ENCODE results near the gene TCN1. TPM values are rescaled to one million over a fixed set of nuclear protein-coding genes. Genes with fewer than 3 reads are reported as not detected.
A peak's percentile ranks its signal among the peaks of the same experiment; 100 is the strongest.

TCN1 gene
- total RNA-seq, 1 donor from 2014 or later = 0.17 TPM

DNA sequence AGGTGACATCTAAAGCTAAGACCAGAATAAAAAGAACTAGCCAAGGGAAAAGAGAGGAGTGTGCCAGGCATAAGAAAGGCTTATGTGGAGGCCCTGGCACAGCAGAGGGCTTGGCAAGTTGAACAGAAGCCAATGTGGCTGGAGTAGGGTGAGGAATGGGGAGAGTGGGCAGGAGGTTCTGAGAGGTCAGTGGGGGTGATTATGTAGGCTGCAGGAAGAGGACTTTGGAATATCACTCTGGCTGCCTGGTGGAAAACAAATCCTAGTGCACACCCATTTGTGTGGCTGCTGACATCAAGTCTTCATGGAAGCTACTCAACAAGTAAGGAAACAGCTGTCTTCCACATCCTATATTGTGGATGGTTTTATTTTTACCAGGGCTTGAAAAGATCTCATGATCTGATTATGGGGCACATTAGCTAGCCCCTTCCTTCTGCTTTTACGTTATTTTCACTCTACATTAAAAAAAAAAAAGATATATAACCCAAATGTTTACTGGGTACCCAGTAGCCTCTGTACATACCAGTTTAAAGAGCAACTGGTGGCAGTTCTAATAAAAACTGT is 59.2 kb downstream of the TCN1 start:
- DNase-seq = peak; percentile 59

DNA sequence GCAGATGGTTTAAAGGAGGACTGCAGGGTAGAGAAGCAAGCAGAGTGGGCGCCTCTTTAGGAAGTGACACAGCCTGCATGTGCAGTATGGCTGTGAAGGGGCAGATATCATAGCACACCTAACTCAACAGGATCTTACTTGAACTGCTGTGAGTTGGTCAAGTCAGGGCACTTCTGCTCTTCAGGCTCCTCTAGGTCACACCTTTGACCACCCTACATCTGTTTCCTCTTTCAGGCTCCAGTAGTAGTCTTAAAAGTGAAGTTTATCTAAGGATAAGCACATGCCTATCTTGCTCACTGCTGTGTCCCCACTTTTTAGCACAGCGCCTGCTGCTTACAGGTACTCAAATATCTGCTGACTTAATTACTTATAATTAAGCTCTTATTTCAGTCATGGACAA is 62.2 kb downstream of the TCN1 start:
- DNase-seq = no peak

Other genes with a start within 250 kb of the TCN1 start
- 6.0 and 13.0 TPM in 2 replicates for gene PATL1, start 197.4 kb downstream of the TCN1 start, total RNA-seq
- gene OR10V1, start 152.6 kb downstream of the TCN1 start, total RNA-seq = not detected in 2 replicates
- gene STX3, start 111.1 kb downstream of the TCN1 start, total RNA-seq = 77.5 and 143 TPM in 2 replicates
- gene MRPL16, start 55.7 kb downstream of the TCN1 start, total RNA-seq = 35.9 and 44.5 TPM in 2 replicates
- not detected in 2 replicates for gene CBLIF, start 21.0 kb downstream of the TCN1 start, total RNA-seq
- not detected in 2 replicates for gene OOSP3, start 12.3 kb upstream of the TCN1 start, total RNA-seq
- gene OOSP1, start 71.9 kb upstream of the TCN1 start, total RNA-seq = not detected in 2 replicates
- gene OOSP4A, start 97.5 kb upstream of the TCN1 start, total RNA-seq = not detected in 2 replicates
- gene OOSP4B, start 150.7 kb upstream of the TCN1 start, total RNA-seq = not detected in 2 replicates
- not detected in 2 replicates for gene OOSP2, start 173.9 kb upstream of the TCN1 start, total RNA-seq
- gene MS4A3, start 190.2 kb upstream of the TCN1 start, total RNA-seq = not detected in 2 replicates
- not detected in 2 replicates for gene MS4A2, start 222.2 kb upstream of the TCN1 start, total RNA-seq

All from dermis blood vessel endothelial cell (primary cell).